Stimulated activated CD4-positive, alpha-beta T cell treated with anti-CD3 and anti-CD28 coated beads, Interleukin-4, amount 100 ng/mL, for 24 hours (primary cell): ENCODE data around the gene TDRD15.
"Not testable (repeated sequence)": the region's sequence is repeated elsewhere in the genome, so short reads cannot be mapped to it uniquely, and the experiment has no call there.

Experiments used
- DNase-seq: peaks from one replicate; pipeline ENCODE4 v3.0.0-alpha.2; 2020

TDRD15 gene

GRCh38 chr2:21123473-21124393 lies at the start of gene TDRD15:
TDRD15 (plus strand) TSS chr2:21123968; CDS start chr2:21137468, 13,500 bp downstream.
- no peak for DNase-seq

DNA sequence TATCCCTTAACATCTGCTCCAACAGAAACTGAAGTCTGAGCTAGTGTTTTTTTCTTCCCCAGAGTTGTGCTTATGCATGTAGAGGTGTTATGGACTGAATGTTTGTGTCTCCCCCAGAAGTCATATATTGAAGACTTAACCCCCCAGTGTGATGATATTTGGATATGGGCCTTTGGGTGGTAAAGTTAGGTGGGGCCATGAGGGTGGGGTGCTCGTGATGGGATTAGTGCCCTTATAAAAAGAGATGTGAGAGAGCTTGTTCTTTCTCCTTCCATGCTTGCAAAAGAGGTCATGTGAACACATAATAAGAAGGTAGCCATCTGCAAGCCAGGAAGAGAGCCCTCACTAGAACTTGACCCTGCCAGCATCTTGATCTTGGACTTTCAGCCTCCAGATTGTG lies 45.5 kb upstream of the TDRD15 start:
- no peak for DNase-seq

DNA sequence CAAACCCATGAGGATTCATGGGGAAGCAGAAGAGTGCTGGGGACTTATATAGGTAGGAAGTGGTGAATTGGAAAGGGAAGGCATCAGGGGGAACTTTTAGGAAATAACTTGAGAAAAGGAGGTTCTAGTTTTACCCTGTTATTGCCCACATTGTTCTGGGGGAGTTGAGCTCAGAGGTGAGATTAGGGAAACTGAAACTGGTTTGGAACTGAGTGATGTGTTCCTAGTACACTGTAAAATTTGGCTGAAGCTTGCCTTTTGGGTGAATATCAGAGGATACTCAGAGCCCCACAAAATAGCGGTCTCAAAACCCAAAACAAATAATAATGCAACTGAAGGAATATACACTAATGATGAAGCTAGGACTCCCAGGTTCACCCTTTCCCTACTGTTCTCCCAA lies 40.3 kb upstream of the TDRD15 start:
- DNase-seq, result no peak

GRCh38 chr2:21084401-21084800 lies 39.4 kb upstream of the TDRD15 start:
- DNase-seq, result no peak

DNA sequence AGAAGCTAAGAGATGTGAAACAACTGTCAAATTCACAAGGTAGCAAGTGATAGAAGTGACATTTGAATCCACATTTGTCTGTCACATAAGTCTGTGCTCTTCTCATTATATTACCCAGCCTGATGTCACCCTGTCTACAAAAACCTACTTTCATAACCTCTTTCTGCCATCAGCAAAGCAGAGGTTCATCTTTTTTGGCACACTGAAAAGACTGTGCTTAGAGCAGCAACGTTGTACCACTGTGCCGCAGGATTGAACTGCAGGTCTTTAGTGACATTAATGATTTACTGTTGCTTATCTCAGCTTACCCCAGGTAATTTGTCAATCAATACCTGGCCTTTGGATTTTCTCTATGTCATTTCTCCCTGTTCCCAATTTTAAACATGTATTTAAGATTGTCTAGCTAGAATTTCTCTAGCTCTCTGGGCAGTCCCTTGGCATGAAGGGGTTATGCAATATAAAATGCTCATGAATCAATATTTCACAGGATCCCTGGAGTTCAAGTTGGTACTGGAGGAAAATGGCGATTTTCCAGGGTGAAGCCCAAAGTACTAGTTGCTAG lies 31.4 kb upstream of the TDRD15 start:
- no peak for DNase-seq

- DNase-seq, result no peak
Observed at GRCh38 chr2:21095178-21095577, 28.6 kb upstream of the TDRD15 start.

GRCh38 chr2:21095714-21096113 lies 28.1 kb upstream of the TDRD15 start:
- DNase-seq, result no peak

- DNase-seq, result no peak
Observed at GRCh38 chr2:21096458-21096857, 27.3 kb upstream of the TDRD15 start.

- DNase-seq, result no peak
Observed at GRCh38 chr2:21097331-21097730, 26.4 kb upstream of the TDRD15 start.

DNA sequence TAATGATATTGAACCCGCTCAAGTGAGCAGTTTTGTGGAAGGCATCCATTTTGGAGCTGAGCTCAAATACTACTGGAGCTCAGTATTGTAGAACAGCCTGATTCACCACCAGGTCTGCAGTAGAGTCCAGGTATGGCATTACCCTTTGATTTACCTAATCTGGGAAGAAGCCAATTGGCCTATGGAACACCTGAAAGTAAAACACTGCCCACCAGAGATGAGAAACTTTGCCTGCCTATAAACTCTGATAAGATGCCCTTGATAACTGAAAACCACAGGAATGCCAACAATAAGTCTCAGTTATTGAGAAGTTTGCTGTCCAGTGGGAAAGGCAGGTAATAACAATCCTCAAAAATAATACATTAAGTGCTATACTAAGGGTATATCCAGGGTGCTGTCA lies 25.5 kb upstream of the TDRD15 start:
- DNase-seq, result no peak

DNA sequence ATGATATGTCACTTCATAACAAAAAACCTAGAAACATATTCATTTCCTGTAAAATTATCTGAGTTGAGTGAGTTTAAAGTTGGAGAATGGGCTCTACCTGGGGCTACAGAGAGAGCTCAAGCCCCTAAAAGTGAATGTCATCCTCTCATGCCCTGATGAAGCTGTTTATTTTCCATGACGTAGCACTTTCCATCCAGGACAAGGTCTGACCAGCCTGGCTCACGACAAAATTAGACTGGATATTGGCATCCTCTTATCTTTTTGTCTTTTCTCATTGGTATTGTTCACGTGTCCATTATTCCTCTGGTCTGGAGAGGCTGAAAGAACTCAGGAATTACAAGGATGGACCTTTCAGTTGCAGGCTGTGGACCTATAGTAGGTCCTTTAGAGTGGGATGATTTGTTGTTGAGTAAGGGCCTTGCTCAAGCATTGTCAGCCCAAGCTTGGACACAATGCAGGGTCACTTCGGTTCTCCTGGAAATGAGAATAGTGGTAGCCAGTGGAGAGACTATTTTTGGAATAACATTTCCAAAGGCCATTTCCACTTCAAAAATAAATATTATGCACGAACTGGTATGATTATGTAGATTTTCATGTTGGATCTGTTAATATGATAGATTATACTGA lies 24.4 kb upstream of the TDRD15 start:
- no peak for DNase-seq

- DNase-seq, result not testable (repeated sequence)
Observed at GRCh38 chr2:21101514-21102155, 22.1 kb upstream of the TDRD15 start.

- no peak for DNase-seq
Observed at GRCh38 chr2:21102356-21102755, 21.4 kb upstream of the TDRD15 start.

GRCh38 chr2:21103274-21103891 lies 20.4 kb upstream of the TDRD15 start:
- no peak for DNase-seq

DNA sequence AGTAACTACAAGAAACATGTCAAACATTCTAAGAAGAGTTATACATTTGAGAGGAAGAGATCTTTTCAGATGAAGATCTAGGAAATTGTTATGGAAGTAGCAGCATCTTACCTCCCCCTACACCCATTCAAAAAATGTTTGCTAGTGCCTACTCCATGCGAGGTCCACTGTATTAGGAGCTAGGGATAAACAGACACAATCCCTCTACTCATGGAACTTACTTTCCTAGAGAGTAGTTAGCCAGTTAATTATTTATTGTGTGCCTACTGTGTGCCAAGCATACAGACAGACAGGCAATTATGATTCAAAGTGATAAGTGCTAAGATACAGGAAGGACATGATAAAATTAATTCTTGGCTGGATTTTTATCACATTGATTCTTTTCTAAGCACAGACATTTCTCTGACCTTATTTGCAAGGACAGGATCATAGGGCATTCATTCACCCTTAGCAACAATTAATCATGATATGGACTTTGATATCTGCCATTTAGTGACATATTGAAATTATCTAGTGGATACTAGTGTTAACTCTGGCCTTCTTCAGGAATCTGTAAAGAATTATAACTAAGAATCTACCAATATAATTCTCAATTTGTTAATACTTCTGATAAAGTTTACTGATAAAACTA lies 19.6 kb upstream of the TDRD15 start:
- no peak for DNase-seq

- DNase-seq, result no peak
Observed at GRCh38 chr2:21111012-21111411, 12.8 kb upstream of the TDRD15 start.

- DNase-seq, result no peak
Observed at GRCh38 chr2:21117688-21118087, 6.1 kb upstream of the TDRD15 start.

DNA sequence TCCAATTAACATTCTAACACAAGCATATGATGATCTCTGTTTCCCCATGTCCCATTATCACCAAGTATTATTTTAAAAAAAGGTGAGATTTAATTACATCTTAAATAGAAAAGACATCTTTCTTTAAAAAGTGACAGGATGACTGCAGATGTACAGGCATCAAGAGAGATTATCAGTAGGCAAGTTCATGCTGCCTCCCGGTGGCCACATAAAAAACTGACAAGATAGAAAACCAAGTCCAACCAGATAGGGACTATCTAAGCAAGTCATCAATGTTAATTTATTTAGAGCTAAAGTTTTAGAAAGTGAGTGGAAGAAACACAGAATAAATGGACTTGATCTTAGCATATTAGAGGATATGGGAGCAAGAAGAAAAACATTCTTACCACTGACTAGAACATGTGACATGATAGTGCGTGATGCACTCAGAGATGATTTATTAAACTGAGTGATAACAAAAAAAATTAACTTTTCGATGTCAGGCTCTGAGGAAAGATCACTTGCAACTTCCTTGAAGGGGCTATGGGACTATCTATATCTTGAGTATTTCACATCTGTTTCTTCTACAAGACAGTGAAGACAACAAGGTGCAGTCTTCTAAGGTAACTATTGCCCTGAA lies 5.4 kb upstream of the TDRD15 start:
- DNase-seq, result no peak

DNA sequence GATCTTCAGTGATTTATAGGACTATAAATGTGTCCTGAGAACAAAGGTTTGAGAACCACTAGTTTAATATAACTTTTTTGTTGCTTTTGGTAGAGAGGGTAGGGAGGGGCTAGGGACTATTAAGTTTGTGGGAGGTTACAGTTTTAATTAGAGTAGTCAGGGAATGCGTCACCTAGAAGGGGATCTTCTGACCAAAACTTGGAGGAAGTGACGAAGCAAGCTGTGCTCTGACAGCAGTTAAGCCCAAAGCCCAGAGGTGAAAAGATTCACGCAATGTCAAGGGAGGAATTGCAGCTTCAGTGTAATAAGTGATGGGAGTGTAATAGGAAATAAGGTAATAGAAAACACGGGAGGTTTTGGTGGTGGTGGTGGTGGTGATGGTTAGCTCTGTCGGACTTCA lies 8.1 kb downstream of the TDRD15 start:
- DNase-seq, result no peak

DNA sequence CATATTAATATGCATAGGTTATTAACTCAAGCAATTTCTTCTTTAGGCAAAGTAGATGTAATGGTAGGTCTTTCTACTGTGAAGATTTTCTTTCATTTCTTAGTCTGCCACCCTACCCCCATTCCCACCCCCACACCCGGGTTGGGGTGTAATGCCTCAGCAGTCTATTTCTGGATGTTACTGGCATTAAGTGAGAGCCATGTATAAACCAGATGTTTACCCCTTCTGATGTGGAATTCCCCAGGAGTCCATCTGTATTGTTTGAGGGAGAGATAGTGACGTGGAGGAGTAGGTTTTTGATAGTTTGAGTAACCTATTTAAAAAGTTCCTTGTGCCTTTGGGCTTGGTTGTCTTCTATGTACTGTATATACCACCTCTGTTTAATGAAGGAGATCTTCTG lies 11.8 kb downstream of the TDRD15 start:
- DNase-seq, result no peak

DNA sequence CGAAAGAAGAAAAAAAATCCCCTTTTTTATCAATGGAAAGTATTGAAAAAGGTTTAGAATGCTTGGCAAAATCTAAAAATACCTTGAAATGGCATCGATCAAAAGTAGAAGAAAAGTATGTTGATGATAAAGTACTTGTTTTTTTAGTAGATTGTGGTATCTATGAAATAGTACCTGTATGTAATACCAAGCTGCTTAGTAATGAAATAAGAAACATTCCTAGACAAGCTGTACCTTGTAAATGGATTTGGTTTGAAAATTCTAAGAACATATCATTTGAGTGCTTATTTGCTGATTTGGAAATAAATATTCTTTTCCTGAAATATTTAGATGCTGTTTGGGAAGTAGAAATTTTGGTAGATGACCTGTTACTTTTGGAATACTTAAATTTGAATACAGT lies 18.4 kb downstream of the TDRD15 start:
- DNase-seq, result no peak

GRCh38 chr2:21146638-21147037 lies 22.9 kb downstream of the TDRD15 start:
- DNase-seq, result no peak
